ENCODE results near the gene PTGDR2. TPM values are rescaled to one million over a fixed set of nuclear protein-coding genes. Genes with fewer than 3 reads are reported as not detected.

PTGDR2 gene
- total RNA-seq, 2 experiments from 2014 or later, result 0.19 TPM; not detected in 1

- H3K9me3 ChIP-seq (ENCODE audit: low read length), result no peaks in the 10 kb centered on the region
- intact Hi-C loops (cut with micrococcal nuclease; ENCODE audit: unreplicated experiment), result no loop called here
- H3K4me2 ChIP-seq (ENCODE audit: low read length), result peak overlapping the region; percentile 98
- H2AFZ ChIP-seq (ENCODE audit: low read length), result no peak overlapping the region
- TF ChIP-seq, protein P1, sequence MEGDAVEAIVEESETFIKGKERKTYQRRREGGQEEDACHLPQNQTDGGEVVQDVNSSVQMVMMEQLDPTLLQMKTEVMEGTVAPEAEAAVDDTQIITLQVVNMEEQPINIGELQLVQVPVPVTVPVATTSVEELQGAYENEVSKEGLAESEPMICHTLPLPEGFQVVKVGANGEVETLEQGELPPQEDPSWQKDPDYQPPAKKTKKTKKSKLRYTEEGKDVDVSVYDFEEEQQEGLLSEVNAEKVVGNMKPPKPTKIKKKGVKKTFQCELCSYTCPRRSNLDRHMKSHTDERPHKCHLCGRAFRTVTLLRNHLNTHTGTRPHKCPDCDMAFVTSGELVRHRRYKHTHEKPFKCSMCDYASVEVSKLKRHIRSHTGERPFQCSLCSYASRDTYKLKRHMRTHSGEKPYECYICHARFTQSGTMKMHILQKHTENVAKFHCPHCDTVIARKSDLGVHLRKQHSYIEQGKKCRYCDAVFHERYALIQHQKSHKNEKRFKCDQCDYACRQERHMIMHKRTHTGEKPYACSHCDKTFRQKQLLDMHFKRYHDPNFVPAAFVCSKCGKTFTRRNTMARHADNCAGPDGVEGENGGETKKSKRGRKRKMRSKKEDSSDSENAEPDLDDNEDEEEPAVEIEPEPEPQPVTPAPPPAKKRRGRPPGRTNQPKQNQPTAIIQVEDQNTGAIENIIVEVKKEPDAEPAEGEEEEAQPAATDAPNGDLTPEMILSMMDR (conservative IDR thresholded peaks at IDR 0.05; ENCODE audit: low read length), result no peak
- TF ChIP-seq EZH2phosphoT487 (IDR thresholded peaks at IDR 0.05; ENCODE audit: borderline replicate concordance, low read depth, low read length), result no peak
- no TSS peak for BruUV-seq (replicated peaks)
- ChIA-PET CTCF (ENCODE audit: unreplicated experiment) (no interaction called here), POLR2A (no interaction called here)
- H3K4me3 ChIP-seq (ENCODE audit: low read depth, low read length, poor library complexity, severe bottlenecking), result peak overlapping the region; percentile 81
- H4K20me1 ChIP-seq (ENCODE audit: insufficient read depth, low read length), result peaks cover 16% of the 10 kb centered on the region
- H3K9me2 ChIP-seq (ENCODE audit: insufficient read depth, low read length), result no peaks in the 10 kb centered on the region
- DNase-seq (ENCODE audit: low spot score), result no peak
- peaks cover 54% of the 10 kb centered on the region for H3K79me2 ChIP-seq (ENCODE audit: insufficient read depth, low read depth, low read length)
- peaks cover 60% of the 10 kb centered on the region for H3K36me3 ChIP-seq (ENCODE audit: insufficient read depth, low read length)
- no peak overlapping the region for H3K27ac ChIP-seq (ENCODE audit: low read depth, low read length, poor library complexity, severe bottlenecking)
- peaks cover 23% of the 10 kb centered on the region for H3K4me1 ChIP-seq (ENCODE audit: insufficient read depth, low read length, poor library complexity, severe bottlenecking)
Measured at GRCh38 chr11:60845338-60845737, 10.4 kb downstream of the PTGDR2 start.

GRCh38 chr11:60844870-60845221 is 10.9 kb downstream of the PTGDR2 start:
- Histone ChIP-seq H3K36me3 (ENCODE audit: insufficient read depth, low read length) (peaks cover 55% of the 10 kb centered on the region), H3K9me2 (ENCODE audit: insufficient read depth, low read length) (no peaks in the 10 kb centered on the region), H3K4me3 (ENCODE audit: low read depth, low read length, poor library complexity, severe bottlenecking) (peak overlapping the region; percentile 81), H3K79me2 (ENCODE audit: insufficient read depth, low read depth, low read length) (peaks cover 54% of the 10 kb centered on the region), H3K27ac (ENCODE audit: low read depth, low read length, poor library complexity, severe bottlenecking) (no peak overlapping the region), H2AFZ (ENCODE audit: low read length) (no peak overlapping the region), H3K4me2 (ENCODE audit: low read length) (peak overlapping the region; percentile 98), H3K4me1 (ENCODE audit: insufficient read depth, low read length, poor library complexity, severe bottlenecking) (peaks cover 23% of the 10 kb centered on the region), H3K9me3 (ENCODE audit: low read length) (no peaks in the 10 kb centered on the region), H4K20me1 (ENCODE audit: insufficient read depth, low read length) (peaks cover 16% of the 10 kb centered on the region)
- TF ChIP-seq EZH2phosphoT487 (IDR thresholded peaks at IDR 0.05; ENCODE audit: borderline replicate concordance, low read depth, low read length), result no peak
- TF ChIP-seq, protein P1 (conservative IDR thresholded peaks at IDR 0.05; ENCODE audit: low read length), result no peak
- ChIA-PET POLR2A (no interaction called here), CTCF (ENCODE audit: unreplicated experiment) (no interaction called here)
- no TSS peak for BruUV-seq (replicated peaks)
- intact Hi-C loops (cut with micrococcal nuclease; ENCODE audit: unreplicated experiment), result no loop called here
- no peak for DNase-seq (ENCODE audit: low spot score)

GRCh38 chr11:60844045-60844869 is 11.5 kb downstream of the PTGDR2 start:
- Histone ChIP-seq H3K9me2 (ENCODE audit: insufficient read depth, low read length) (no peaks in the 10 kb centered on the region), H4K20me1 (ENCODE audit: insufficient read depth, low read length) (peaks cover 16% of the 10 kb centered on the region), H3K9me3 (ENCODE audit: low read length) (no peaks in the 10 kb centered on the region), H3K79me2 (ENCODE audit: insufficient read depth, low read depth, low read length) (peaks cover 54% of the 10 kb centered on the region), H3K4me3 (ENCODE audit: low read depth, low read length, poor library complexity, severe bottlenecking) (peak overlapping the region; percentile 81), H2AFZ (ENCODE audit: low read length) (no peak overlapping the region), H3K4me2 (ENCODE audit: low read length) (peak overlapping the region; percentile 98), H3K36me3 (ENCODE audit: insufficient read depth, low read length) (peaks cover 49% of the 10 kb centered on the region), H3K4me1 (ENCODE audit: insufficient read depth, low read length, poor library complexity, severe bottlenecking) (peaks cover 23% of the 10 kb centered on the region), H3K27ac (ENCODE audit: low read depth, low read length, poor library complexity, severe bottlenecking) (no peak overlapping the region)
- intact Hi-C loops (cut with micrococcal nuclease; ENCODE audit: unreplicated experiment), result no loop called here
- no peak for DNase-seq (ENCODE audit: low spot score)
- ChIA-PET POLR2A (interaction anchor here (1.1 to 2.0 kb wide), 3 partner anchors 63 to 139 kb away, joined by 3 to 5 read pairs (median 3); partner anchors contain the start of gene TMEM109), CTCF (ENCODE audit: unreplicated experiment) (interaction anchor here (1.2 kb wide), 1 partner anchor 70 kb away, joined by 3 read pairs; the partner anchor contains the start of gene TMEM109)
- no peak for TF ChIP-seq EZH2phosphoT487 (IDR thresholded peaks at IDR 0.05; ENCODE audit: borderline replicate concordance, low read depth, low read length)
- TF ChIP-seq, protein P1 (conservative IDR thresholded peaks at IDR 0.05; ENCODE audit: low read length), result no peak
- BruUV-seq (replicated peaks), result no TSS peak
